ENCODE measurements around the gene TMEM140. TPM values are rescaled to one million over a fixed set of nuclear protein-coding genes. Genes with fewer than 3 reads are reported as not detected.

TMEM140 gene
- total RNA-seq, 1 donor from 2014 or later, result 0.27 TPM

DNA sequence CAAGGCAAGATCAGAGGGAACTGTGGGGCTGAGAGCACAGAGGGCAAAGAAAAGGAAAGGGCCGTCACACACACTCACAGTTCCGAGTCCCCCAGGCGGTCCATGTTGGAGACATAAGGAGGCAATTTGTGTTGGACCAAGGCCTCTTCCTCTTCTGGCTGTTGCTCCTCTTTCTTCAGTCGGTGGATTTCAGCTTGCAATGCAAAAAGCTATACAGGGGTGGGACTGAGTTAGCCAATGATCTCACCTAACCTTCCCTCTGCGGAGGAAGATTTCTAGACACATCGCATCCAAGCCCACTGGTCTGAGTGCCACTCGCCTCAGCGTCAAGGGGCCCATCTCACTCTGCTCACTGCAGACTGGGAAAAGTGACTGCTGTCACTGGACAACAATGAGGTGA is 58.0 kb downstream of the TMEM140 start:
- H3K27ac Mint-ChIP-seq (ENCODE audit: unreplicated experiment), result no peak overlapping the region
- no peaks in the 10 kb centered on the region for H3K9me3 ChIP-seq (ENCODE audit: insufficient read depth, low read depth, low read length)
- FAIRE-seq (no peak), DNase-seq (ENCODE audit: low read depth) (no peak)
- H3K4me3 Mint-ChIP-seq (ENCODE audit: unreplicated experiment), result no peak overlapping the region
- H3K36me3 Mint-ChIP-seq (ENCODE audit: low read depth, unreplicated experiment), result peaks cover 10% of the 10 kb centered on the region
- H3K27me3 ChIP-seq (ENCODE audit: insufficient read depth, low read length), result no peaks in the 10 kb centered on the region
- peaks cover 22% of the 10 kb centered on the region for H3K4me1 Mint-ChIP-seq (ENCODE audit: low read depth, unreplicated experiment)
- no peak for TF ChIP-seq EZH2 (IDR thresholded peaks at IDR 0.05; ENCODE audit: insufficient read depth, low read length)
- TF ChIP-seq, protein P1, sequence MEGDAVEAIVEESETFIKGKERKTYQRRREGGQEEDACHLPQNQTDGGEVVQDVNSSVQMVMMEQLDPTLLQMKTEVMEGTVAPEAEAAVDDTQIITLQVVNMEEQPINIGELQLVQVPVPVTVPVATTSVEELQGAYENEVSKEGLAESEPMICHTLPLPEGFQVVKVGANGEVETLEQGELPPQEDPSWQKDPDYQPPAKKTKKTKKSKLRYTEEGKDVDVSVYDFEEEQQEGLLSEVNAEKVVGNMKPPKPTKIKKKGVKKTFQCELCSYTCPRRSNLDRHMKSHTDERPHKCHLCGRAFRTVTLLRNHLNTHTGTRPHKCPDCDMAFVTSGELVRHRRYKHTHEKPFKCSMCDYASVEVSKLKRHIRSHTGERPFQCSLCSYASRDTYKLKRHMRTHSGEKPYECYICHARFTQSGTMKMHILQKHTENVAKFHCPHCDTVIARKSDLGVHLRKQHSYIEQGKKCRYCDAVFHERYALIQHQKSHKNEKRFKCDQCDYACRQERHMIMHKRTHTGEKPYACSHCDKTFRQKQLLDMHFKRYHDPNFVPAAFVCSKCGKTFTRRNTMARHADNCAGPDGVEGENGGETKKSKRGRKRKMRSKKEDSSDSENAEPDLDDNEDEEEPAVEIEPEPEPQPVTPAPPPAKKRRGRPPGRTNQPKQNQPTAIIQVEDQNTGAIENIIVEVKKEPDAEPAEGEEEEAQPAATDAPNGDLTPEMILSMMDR (IDR thresholded peaks at IDR 0.05; ENCODE audit: insufficient read depth, low read depth, low read length), result no peak
- H3K36me3 ChIP-seq (ENCODE audit: insufficient read depth, low read length), result peaks cover 5% of the 10 kb centered on the region
- peaks cover 14% of the 10 kb centered on the region for H3K79me2 ChIP-seq (ENCODE audit: insufficient read depth, low read length)
- H3K4me3 ChIP-seq (ENCODE audit: insufficient read depth, low read depth, low read length), result no peak overlapping the region
- H3K4me2 ChIP-seq (ENCODE audit: low read length), result no peak overlapping the region
- H3K27me3 Mint-ChIP-seq (ENCODE audit: low read depth, unreplicated experiment), result no peaks in the 10 kb centered on the region
- H3K4me1 ChIP-seq (ENCODE audit: insufficient read depth, low read length), result peaks cover 31% of the 10 kb centered on the region
- no peak overlapping the region for H3K27ac ChIP-seq (ENCODE audit: low read depth, low read length)
- H3K9me3 Mint-ChIP-seq (ENCODE audit: unreplicated experiment), result no peaks in the 10 kb centered on the region
- peaks cover 20% of the 10 kb centered on the region for H4K20me1 ChIP-seq (ENCODE audit: insufficient read depth, low read length)
- H3K9ac ChIP-seq (ENCODE audit: low read length), result no peak overlapping the region
- no peak overlapping the region for H2AFZ ChIP-seq (ENCODE audit: low read depth, low read length)

DNA sequence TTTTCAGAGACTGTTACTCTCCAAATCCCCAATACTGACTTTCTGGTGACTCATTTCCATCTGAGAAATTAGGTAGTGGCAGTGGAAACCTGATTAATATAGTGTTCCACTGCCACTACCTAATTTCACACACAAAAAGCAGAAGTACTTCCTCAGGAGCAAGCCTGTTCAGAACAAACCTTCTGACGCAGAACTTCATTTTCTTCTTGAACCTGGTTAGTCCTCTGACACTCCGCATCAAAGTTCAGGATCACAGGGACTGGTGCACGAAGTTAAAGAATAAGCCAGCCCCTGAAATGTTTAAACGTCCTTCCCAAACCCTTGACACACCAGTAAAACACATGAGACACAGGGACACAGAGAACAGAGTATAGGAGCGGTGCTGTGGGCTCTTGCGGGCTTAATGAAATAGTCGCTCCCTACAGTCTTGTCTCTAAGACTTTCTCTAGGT is 59.1 kb downstream of the TMEM140 start:
- TF ChIP-seq EZH2 (IDR thresholded peaks at IDR 0.05; ENCODE audit: insufficient read depth, low read length), result no peak
- TF ChIP-seq, protein P1 (IDR thresholded peaks at IDR 0.05; ENCODE audit: insufficient read depth, low read depth, low read length), result no peak
- H3K27ac Mint-ChIP-seq (ENCODE audit: unreplicated experiment), result no peak overlapping the region

DNA sequence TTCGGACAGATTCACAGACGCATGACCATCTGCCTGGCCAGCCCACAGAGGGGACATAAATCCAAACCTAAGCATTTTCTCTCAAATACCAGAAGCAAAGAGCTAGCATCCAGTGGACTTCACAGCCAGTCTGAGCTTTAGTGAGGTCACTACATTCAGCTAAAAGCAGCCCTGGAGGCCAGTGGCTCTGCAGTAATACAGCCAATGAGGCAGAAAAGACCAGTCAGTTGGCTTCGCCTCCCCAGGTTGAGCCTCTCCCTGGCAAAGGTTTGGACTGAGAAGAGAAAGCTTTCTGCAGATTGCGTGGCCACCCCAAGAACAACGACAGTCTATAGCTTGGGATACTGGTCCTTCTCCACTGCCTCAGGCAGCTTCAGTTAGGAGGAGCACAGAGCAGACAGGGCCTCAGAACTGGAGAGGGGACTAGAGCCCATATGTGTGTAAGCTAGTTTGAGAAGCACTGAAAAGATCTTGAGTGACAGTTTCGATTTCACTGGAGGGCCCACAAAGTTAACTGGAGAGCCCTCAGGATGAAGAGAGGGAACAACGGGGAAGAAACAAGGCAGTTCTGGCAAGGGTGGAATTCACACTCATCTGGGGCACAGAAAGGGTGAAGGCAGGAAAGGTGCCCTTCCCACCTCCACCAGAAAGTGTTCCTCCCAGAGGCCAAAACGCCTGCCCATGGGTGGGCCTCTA is 59.7 kb downstream of the TMEM140 start:
- Mint-ChIP-seq H3K27me3 (ENCODE audit: low read depth, unreplicated experiment) (no peaks in the 10 kb centered on the region), H3K27ac (ENCODE audit: unreplicated experiment) (no peak overlapping the region), H3K9me3 (ENCODE audit: unreplicated experiment) (no peaks in the 10 kb centered on the region), H3K36me3 (ENCODE audit: low read depth, unreplicated experiment) (peaks cover 10% of the 10 kb centered on the region), H3K4me1 (ENCODE audit: low read depth, unreplicated experiment) (peaks cover 13% of the 10 kb centered on the region), H3K4me3 (ENCODE audit: unreplicated experiment) (no peak overlapping the region)
- Histone ChIP-seq H3K27ac (ENCODE audit: low read depth, low read length) (no peak overlapping the region), H3K4me2 (ENCODE audit: low read length) (no peak overlapping the region), H3K36me3 (ENCODE audit: insufficient read depth, low read length) (peaks cover 5% of the 10 kb centered on the region), H3K27me3 (ENCODE audit: insufficient read depth, low read length) (no peaks in the 10 kb centered on the region), H3K4me1 (ENCODE audit: insufficient read depth, low read length) (peaks cover 29% of the 10 kb centered on the region), H3K4me3 (ENCODE audit: insufficient read depth, low read depth, low read length) (no peak overlapping the region), H2AFZ (ENCODE audit: low read depth, low read length) (no peak overlapping the region), H3K79me2 (ENCODE audit: insufficient read depth, low read length) (peaks cover 16% of the 10 kb centered on the region), H3K9ac (ENCODE audit: low read length) (no peak overlapping the region), H3K9me3 (ENCODE audit: insufficient read depth, low read depth, low read length) (no peaks in the 10 kb centered on the region), H4K20me1 (ENCODE audit: insufficient read depth, low read length) (peaks cover 20% of the 10 kb centered on the region)
- DNase-seq (ENCODE audit: low read depth), result no peak
- TF ChIP-seq EZH2 (IDR thresholded peaks at IDR 0.05; ENCODE audit: insufficient read depth, low read length), result no peak
- TF ChIP-seq, protein P1 (IDR thresholded peaks at IDR 0.05; ENCODE audit: insufficient read depth, low read depth, low read length), result no peak
- no peak for FAIRE-seq

More for the DNA sequence above, 59.1 kb downstream of the TMEM140 start:
- peaks cover 20% of the 10 kb centered on the region for H4K20me1 ChIP-seq (ENCODE audit: insufficient read depth, low read length)
- H3K36me3 ChIP-seq (ENCODE audit: insufficient read depth, low read length), result peaks cover 5% of the 10 kb centered on the region
- no peak overlapping the region for H3K27ac ChIP-seq (ENCODE audit: low read depth, low read length)
- H3K4me3 Mint-ChIP-seq (ENCODE audit: unreplicated experiment), result no peak overlapping the region
- H2AFZ ChIP-seq (ENCODE audit: low read depth, low read length), result no peak overlapping the region
- H3K27me3 ChIP-seq (ENCODE audit: insufficient read depth, low read length), result no peaks in the 10 kb centered on the region
- peaks cover 29% of the 10 kb centered on the region for H3K4me1 ChIP-seq (ENCODE audit: insufficient read depth, low read length)
- H3K4me2 ChIP-seq (ENCODE audit: low read length), result no peak overlapping the region
- FAIRE-seq (no peak), DNase-seq (ENCODE audit: low read depth) (no peak)
- peaks cover 10% of the 10 kb centered on the region for H3K36me3 Mint-ChIP-seq (ENCODE audit: low read depth, unreplicated experiment)
- no peak overlapping the region for H3K4me3 ChIP-seq (ENCODE audit: insufficient read depth, low read depth, low read length)
- no peaks in the 10 kb centered on the region for H3K9me3 ChIP-seq (ENCODE audit: insufficient read depth, low read depth, low read length)
- H3K27me3 Mint-ChIP-seq (ENCODE audit: low read depth, unreplicated experiment), result no peaks in the 10 kb centered on the region
- H3K9ac ChIP-seq (ENCODE audit: low read length), result no peak overlapping the region
- H3K9me3 Mint-ChIP-seq (ENCODE audit: unreplicated experiment), result no peaks in the 10 kb centered on the region
- H3K4me1 Mint-ChIP-seq (ENCODE audit: low read depth, unreplicated experiment), result peaks cover 17% of the 10 kb centered on the region
- peaks cover 16% of the 10 kb centered on the region for H3K79me2 ChIP-seq (ENCODE audit: insufficient read depth, low read length)

Measured in astrocyte (in vitro differentiated cells and primary cell).